HL-60/S4 treated with retinoic acid at 250 ng/mL for 4 days and 3 days (cell line): ENCODE results near the gene NT5DC2.

ENCODE experiments used
- in situ Hi-C: fragments of 300-500 bp; cut with MboI; formaldehyde crosslinking; loops from 2 replicates; pipeline ENCODE4 v1.7.0; 2022; ENCODE audit warnings: low sequenced_read_pairs

Gene NT5DC2

GRCh38 chr3:52512727-52513126 lies 20.9 kb downstream of the NT5DC2 start:
- in situ Hi-C loops = no loop called here

- in situ Hi-C loops = no loop called here
These were observed 21.6 kb downstream of the NT5DC2 start for GRCh38 chr3:52512105-52512504.

- in situ Hi-C loops = no loop called here
These were observed 22.1 kb downstream of the NT5DC2 start for GRCh38 chr3:52511509-52511908.

DNA sequence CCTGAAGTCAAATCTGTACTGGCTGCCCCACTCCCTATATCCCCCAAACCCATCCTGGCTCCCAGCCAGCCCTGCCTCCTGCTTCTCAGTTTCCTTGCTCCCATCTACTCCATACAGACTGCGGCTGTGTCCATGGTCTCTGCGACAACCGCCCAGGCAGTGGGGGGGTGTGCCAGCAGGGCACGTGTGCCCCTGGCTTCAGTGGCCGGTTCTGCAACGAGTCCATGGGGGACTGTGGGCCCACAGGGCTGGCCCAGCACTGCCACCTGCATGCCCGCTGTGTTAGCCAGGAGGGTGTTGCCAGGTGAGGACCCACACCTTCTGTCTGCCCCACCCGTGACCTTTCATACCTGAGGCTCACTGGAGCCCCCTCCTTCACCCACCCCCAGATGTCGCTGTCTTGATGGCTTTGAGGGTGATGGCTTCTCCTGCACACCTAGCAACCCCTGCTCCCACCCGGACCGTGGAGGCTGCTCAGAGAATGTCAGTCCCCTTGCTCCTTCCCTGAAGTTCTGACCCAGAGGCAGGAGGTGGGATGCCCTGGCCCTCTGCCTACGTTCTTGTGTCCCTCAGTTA lies 23.8 kb downstream of the NT5DC2 start:
- in situ Hi-C loops = no loop called here

GRCh38 chr3:52507359-52507758 lies 26.3 kb downstream of the NT5DC2 start:
- in situ Hi-C loops = no loop called here

DNA sequence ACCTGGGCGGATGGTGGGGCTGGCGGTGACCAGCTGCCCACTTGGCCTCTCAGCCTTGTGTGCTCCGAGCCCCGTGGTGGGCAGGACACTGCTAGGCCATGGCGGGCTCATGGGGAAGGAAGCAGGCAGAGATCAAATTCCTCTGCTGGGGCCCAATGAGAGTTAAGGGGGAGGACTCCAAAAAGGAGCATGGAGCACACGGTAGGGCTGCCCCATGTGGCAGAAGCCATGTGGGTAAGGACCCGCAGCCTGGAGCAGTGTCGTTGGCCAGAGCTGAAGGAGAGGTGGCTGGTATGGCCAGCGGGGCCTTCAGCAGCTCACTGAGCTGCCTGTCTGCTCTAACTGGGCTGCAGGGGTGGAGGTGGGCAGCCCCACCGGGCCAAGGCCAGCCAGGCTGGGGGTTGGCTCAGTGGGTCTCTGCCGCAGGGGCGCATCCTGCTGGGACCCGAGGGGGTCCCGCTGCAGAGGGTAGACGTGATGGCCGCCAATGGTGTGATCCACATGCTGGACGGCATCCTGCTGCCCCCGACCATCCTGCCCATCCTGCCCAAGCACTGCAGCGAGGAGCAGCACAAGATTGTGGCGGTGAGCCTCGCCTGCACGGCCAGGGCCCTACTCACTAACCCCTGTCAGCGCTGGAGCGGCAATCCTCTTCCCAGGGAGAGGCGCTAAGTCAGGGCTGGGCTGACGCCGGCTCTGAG lies 27.2 kb downstream of the NT5DC2 start:
- in situ Hi-C loops = no loop called here

DNA sequence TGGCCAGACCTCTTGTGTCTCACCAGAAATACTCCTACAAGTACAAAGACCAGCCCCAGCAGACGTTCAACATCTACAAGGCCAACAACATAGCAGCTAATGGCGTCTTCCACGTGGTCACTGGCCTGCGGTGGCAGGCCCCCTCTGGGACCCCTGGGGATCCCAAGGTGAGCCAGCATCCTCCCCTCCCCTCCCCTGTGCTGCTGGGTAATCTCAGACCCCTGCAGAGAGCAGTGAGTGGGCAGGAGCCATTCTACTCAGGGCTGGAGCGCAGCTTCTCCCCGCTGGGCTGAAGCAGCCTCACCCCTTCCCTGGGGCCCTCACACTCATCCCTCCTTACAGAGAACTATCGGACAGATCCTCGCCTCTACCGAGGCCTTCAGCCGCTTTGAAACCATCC lies 28.7 kb downstream of the NT5DC2 start:
- in situ Hi-C loops = no loop called here

DNA sequence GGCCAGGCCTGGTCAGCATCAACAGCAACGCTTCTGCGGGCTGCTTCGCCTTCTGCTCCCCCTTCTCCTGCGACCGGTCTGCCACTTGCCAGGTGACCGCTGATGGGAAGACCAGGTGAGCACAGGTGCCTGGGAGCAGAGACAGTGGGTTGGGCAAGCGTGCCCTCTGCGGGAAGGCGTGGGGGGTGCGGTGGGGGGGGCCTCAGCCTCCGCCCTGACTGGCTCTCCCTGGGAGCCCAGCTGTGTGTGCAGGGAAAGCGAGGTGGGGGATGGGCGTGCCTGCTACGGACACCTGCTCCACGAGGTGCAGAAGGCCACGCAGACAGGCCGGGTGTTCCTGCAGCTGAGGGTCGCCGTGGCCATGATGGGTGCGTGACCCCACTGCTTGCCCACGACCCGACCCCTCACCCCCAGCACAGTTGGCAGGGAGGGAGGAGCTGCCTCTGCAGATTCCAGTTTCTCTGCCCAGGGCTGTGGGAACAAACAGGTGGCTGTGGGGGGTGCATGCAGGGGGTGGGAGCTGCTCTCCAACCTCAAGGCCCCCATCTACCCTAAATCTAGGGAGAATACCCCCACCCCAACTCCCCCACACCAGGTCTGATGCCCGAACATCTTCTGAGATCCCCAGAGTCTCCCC lies 29.8 kb downstream of the NT5DC2 start:
- in situ Hi-C loops = no loop called here

DNA sequence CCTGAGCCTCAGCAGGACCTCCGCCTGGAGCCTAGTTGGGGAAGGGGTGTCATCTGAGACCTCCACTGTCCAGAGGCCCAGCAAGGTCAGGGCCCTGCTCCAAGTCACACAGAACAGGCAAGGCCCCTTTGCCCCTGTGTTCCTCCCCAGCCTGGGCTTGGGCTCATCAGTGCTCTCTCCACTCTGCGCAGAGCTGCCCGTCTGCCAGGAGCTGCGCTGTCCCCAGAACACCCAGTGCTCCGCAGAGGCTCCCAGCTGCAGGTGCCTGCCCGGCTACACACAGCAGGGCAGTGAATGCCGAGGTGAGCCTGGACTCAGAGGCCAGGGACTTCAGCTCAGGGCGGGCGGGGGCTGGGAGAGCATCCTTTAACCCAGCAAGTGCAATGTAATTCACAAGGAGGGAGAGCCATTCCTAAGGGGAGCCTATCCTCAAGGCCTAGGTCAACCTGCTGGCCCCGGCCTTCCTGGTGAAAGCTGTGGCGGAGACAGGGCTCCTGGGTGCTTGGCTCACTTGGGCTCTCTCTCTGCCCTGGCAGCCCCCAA lies 30.8 kb downstream of the NT5DC2 start:
- in situ Hi-C loops = no loop called here

- in situ Hi-C loops = no loop called here
These were observed 31.7 kb downstream of the NT5DC2 start for GRCh38 chr3:52502001-52502400.

DNA sequence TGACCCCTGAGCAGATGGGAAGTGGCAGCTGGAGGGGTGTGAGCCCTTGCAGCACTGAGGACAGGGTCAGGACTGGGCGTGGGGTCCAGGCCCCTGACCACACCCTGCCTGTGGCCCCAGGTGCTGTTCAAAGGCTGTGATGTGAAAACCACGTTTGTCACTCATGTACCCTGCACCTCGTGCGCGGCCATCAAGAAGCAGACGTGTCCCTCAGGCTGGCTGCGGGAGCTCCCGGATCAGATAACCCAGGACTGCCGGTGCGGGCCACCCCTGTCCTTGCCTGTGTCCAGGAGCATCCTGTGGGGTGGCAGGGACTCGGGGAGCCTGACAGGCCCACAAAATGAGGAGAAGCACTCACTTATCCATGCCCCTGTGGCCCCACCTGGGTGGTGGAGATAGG lies 32.6 kb downstream of the NT5DC2 start:
- in situ Hi-C loops = no loop called here

- in situ Hi-C loops = no loop called here
These were observed 35.3 kb downstream of the NT5DC2 start for GRCh38 chr3:52498137-52499054.

DNA sequence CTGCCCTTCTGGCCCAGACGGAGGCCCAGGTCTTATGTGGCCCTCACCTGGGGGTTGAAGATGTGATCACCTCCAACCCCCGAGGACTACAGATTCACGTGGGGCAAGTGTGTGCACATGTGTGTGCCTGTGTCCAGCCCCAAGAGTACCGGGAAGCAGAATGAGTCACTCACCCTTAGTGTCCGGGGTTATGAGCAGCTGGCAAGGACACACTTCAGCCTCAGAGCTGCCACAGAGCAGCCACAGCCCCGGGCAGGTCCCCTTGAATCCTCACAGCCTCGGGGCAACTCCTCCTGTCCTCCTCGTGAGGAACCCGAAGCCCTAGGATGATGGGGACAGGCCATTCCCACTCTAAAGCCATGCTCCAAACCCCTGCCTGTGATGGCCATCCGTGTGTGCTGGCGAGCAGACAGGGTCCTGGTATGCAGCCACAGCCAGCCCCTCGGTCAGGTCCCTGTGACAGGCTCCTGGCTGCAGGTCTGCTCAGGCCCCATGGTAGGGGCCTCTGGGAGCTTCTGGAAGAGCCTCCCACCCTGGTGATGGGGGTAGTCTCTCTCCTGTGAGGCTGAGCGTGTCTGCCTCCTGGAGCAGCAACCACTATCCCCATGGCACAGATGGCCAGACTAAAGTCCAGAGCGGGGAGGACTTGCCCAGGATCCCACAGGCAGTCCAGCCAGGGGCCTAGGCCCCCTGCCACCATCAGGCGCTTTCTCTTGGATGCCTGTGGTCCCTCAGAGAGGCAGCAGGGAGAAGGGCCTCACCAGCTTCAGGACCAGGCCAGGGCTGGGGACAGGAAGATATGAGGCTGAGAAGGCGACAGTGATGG lies 37.7 kb downstream of the NT5DC2 start:
- in situ Hi-C loops = no loop called here

DNA sequence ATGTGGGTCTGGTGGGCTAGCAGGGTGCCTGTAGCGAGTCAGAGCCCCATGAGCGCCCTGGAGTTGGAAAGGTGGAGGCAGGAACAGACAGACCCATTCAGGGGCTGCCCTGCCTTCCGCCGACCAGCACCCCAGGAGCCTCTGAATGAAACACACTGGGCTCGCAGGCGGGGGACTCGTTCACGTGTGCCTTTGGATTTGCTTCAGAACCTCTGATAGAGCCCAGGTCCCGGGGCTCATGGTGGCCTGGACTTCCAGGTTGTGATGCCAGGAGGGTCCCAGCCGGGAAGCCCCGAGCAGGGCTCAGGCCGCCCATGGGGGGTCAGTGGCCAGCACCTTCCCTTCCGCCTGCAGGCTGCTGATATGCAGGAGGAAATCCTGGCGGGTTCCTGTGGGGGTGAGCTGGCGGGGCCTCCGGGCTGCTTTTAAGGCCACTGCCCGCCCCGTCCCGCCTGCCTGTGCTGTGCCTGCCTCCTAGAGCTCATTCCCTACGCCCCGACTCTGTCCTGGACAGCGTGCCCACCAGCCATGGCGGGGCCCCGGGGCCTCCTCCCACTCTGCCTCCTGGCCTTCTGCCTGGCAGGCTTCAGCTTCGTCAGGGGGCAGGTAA lies 38.7 kb downstream of the NT5DC2 start, which contains the start of gene STAB1:
Gene STAB1 (plus strand): TSS at position 453 of the 610 bp plus-strand sequence. CDS start 76 bp downstream, at position 529.
- in situ Hi-C loops = no loop called here

DNA sequence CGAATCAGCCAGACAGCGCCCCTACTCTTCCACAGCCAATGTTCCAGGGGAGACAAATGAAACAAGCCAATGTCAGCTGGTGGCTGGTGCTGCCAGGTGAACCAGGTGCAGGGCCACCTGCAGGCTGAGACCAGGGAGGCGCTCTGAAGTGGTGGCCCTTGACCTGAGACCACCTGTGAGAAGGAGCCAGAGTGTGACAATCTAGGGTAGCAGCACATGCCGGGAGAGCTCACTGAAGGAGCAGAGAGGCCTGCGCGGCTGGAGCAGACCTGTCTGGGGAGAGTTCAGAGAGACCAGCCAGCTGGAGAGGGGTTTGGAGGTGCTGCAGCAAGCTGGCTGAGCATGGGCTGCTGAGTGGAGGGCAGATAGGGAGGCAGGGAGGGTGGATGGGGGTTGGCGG lies 39.2 kb downstream of the NT5DC2 start:
- in situ Hi-C loops = no loop called here

DNA sequence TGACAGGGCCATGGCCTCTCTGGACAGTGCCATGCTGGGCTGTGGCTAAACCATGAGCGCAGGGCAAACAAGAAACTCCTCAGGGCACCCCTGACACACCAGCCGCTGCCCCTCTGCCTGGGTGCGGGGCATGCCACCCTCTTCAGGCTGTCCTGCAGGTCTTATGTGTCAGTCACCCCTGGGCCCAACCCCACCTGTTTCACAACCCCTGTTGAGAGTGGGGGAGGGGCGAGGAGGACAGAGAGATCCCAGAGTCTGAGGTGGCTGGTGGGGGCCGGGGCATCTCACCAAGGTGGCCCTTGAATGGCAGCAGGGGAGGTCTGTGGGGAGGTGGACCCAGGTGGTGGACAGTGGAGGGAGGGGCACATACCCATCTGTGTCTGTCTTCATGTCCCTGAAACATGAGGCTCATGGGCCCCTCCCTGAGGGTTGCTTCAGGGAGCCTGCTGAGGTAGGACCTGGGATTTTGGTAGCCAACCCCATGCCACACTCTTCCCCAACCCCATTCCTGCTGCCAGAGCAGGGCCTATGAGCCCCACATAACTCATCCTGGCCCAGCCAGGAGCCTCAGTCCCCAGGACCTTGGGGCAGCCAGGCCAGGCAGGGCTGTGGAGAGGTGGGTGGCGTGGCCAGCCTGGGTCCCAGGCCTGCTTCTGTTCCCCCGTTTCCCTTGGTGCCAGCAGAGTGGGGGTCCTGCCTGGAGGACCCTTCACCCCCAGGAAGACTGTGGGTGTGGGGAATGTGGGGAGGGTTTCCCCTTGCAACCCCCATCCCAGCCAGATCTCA lies 40.2 kb downstream of the NT5DC2 start:
- in situ Hi-C loops = no loop called here

DNA sequence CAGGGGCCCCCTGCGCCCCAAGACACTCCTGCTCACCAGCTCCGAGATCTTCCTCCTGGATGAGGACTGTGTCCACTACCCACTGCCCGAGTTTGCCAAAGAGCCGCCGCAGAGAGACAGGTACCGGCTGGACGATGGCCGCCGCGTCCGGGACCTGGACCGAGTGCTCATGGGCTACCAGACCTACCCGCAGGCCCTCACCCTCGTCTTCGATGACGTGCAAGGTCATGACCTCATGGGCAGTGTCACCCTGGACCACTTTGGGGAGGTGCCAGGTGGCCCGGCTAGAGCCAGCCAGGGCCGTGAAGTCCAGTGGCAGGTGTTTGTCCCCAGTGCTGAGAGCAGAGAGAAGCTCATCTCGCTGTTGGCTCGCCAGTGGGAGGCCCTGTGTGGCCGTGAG lies 41.6 kb downstream of the NT5DC2 start:
- in situ Hi-C loops = no loop called here

DNA sequence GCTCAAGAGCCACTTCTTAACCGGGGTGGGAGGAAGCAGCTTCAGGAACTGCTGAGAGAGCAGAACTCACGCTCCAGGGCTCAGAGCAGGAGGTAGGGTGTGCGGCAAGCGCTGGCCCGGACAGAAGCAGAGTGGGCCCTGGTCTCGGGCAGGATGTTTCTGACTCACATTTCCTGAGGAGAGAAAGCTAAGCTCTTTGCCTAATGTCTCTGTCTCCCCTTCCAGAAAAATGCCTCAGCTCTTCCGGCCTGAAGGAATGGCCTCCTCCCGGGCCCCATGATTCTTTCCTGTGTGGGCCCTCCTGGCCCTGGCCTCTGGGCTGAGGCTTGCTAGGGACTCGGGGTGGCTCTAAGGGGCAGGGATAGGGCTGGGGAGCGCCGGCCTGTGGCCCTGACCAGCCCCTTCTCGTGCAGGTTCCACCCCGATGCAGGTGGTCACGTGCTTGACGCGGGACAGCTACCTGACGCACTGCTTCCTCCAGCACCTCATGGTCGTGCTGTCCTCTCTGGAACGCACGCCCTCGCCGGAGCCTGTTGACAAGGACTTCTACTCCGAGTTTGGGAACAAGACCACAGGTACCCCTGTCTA lies 42.6 kb downstream of the NT5DC2 start:
- in situ Hi-C loops = no loop called here
